ENCODE measurements around the gene PCSK5. TPM values are rescaled to one million over a fixed set of nuclear protein-coding genes. Genes with fewer than 3 reads are reported as not detected.

Gene PCSK5
- total RNA-seq, 1 donor from 2014 or later: 57.4 TPM

GRCh38 chr9:76394960-76395252, 504.4 kb downstream of the PCSK5 start:
- DNase-seq (ENCODE audit: low read depth): no peak

GRCh38 chr9:76395381-76395780, 504.9 kb downstream of the PCSK5 start:
- no peak for DNase-seq (ENCODE audit: low read depth)

GRCh38 chr9:76396144-76396543, 505.7 kb downstream of the PCSK5 start:
- no peak for DNase-seq (ENCODE audit: low read depth)

GRCh38 chr9:76396597-76396996, 506.1 kb downstream of the PCSK5 start:
- no peak for DNase-seq (ENCODE audit: low read depth)

- no peak for DNase-seq (ENCODE audit: low read depth)
These were observed 509.4 kb downstream of the PCSK5 start for GRCh38 chr9:76399856-76400255.

GRCh38 chr9:76400534-76401096, 510.1 kb downstream of the PCSK5 start:
- peak; percentile 88 for DNase-seq (ENCODE audit: low read depth)

DNA sequence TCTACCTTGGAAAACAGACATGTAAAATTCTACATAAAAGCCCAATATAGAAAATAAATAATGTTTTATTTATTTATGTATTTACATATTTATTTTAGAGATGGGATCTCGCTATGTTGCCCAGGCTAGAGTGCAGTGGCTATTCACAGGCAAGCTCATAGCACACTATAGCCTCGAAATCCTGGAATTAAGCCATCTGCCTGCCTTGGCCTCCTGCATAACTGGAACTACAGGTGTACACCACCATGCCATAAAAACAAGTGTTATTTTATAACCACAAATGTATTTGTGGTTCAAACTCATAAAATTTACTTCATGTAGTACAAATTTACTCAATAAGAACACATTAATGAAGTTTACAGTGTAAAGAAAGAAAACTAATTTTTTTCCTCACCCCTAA, 510.7 kb downstream of the PCSK5 start:
- DNase-seq (ENCODE audit: low read depth): no peak

GRCh38 chr9:76401580-76402354, 511.3 kb downstream of the PCSK5 start:
- DNase-seq (ENCODE audit: low read depth): no peak

DNA sequence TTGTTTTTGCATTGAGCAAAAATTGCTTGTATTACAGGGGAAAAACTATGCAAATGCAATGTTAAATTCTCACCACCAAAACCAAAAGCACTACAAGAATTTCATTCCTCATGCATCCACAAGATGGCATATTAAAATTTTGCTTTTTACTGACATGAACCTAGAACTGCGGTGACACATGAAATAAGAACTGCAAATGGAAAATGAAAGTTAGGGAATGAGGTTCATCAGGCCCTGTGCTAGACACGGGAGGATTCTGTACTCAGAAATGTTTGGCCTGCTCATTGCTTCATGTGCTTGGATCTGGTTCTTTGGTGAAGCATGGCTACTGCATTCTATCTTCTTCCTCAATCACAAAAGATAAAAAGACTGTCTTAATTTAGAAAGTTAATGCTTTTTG, 512.9 kb downstream of the PCSK5 start:
- DNase-seq (ENCODE audit: low read depth): peak; percentile 83

GRCh38 chr9:76404401-76404800, 513.9 kb downstream of the PCSK5 start:
- DNase-seq (ENCODE audit: low read depth): no peak

- no peak for DNase-seq (ENCODE audit: low read depth)
These were observed 514.9 kb downstream of the PCSK5 start for GRCh38 chr9:76405340-76405739.

DNA sequence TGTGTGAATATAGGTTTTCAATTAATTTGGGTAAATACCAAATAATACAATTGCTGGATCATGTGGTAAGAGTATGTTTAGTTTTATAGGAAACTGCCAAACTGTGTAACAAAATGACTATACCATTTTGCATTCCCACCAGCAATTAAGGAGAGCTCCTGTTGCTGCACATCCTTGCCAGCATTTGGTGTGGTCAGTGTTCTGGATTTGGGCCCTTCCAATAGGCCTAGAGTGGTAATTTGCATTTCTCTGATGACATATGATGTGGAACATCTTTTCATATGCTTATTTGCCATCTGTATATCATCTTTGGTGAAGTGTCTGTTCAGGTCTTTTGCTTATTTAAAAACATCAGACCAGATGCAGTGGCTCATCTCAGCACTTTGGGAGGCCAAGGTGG, 515.4 kb downstream of the PCSK5 start:
- no peak for DNase-seq (ENCODE audit: low read depth)

Measured in renal cortical epithelial cell (primary cell).